KMS-11 (cell line): ENCODE measurements around the gene FILIP1.

Experiments used
- H2AFZ ChIP-seq: fragments of 200-600 bp; sonication (generic); 2 replicates; pipeline ENCODE4 v1.6.1; 2016; ENCODE audit warnings: antibody characterized with exemption, mixed run types, low read depth
- H3K27ac ChIP-seq: fragments of 200-600 bp; sonication (generic); 2 replicates; pipeline ENCODE4 v1.6.1; 2016; ENCODE audit warnings: mild to moderate bottlenecking, mixed run types
- H3K27me3 ChIP-seq: fragments of 200-600 bp; sonication (generic); 2 replicates; pipeline ENCODE4 v1.6.1; 2017; ENCODE audit warnings: mild to moderate bottlenecking, low read depth, mixed run types, moderate library complexity; ENCODE audit not compliant: insufficient read depth
- H3K36me3 ChIP-seq: fragments of 200-600 bp; sonication (generic); 2 replicates; pipeline ENCODE4 v1.6.1; 2017; ENCODE audit warnings: mild to moderate bottlenecking, mixed run types; ENCODE audit not compliant: insufficient read depth
- H3K4me1 ChIP-seq: fragments of 200-600 bp; sonication (generic); 2 replicates; pipeline ENCODE4 v1.6.1; 2016; ENCODE audit warnings: mild to moderate bottlenecking, low read depth, mixed run types; ENCODE audit not compliant: poor library complexity, severe bottlenecking
- H3K4me2 ChIP-seq: fragments of 200-600 bp; sonication (generic); 2 replicates; pipeline ENCODE4 v1.7.0; 2016; ENCODE audit warnings: mild to moderate bottlenecking, mixed run types
- H3K4me3 ChIP-seq: fragments of 200-600 bp; sonication (generic); IDR thresholded peaks from 2 replicates; pipeline ENCODE4 v1.6.1; 2017; ENCODE audit warnings: low read depth, low read length, mixed read lengths; ENCODE audit not compliant: insufficient read depth
- H3K79me2 ChIP-seq: fragments of 200-600 bp; sonication (generic); 2 replicates; pipeline ENCODE4 v1.6.1; 2016; ENCODE audit warnings: low read depth, mixed run types; ENCODE audit not compliant: insufficient read depth
- H3K9ac ChIP-seq: fragments of 200-600 bp; sonication (generic); 2 replicates; pipeline ENCODE4 v1.6.1; 2016; ENCODE audit warnings: mild to moderate bottlenecking, mixed run types
- H4K20me1 ChIP-seq: fragments of 200-600 bp; sonication (generic); 2 replicates; pipeline ENCODE4 v1.6.1; 2016; ENCODE audit warnings: mild to moderate bottlenecking, mixed run types; ENCODE audit not compliant: insufficient read depth
- CTCF ChIP-seq: fragments of 200-600 bp; sonication (generic); conservative IDR thresholded peaks from 2 replicates; pipeline ENCODE4 v1.6.1; 2017; ENCODE audit warnings: low read depth, mild to moderate bottlenecking, antibody characterized with exemption, low read length, moderate library complexity, mixed read lengths

The FILIP1 gene

GRCh38 chr6:75431379-75431778 lies 62.2 kb downstream of the FILIP1 start:
- H3K4me1 ChIP-seq: peaks cover 4% of the 10 kb centered on the region
- no peak overlapping the region for H2AFZ ChIP-seq
- no peak for TF ChIP-seq CTCF
- H3K27me3 ChIP-seq: no peaks in the 10 kb centered on the region
- no peak overlapping the region for H3K4me3 ChIP-seq
- no peak overlapping the region for H3K27ac ChIP-seq
- no peaks in the 10 kb centered on the region for H4K20me1 ChIP-seq
- no peaks in the 10 kb centered on the region for H3K36me3 ChIP-seq
- H3K4me2 ChIP-seq: no peak overlapping the region
- H3K9ac ChIP-seq: no peak overlapping the region
- H3K79me2 ChIP-seq: no peaks in the 10 kb centered on the region

GRCh38 chr6:75430631-75431325 lies 62.8 kb downstream of the FILIP1 start:
- Histone ChIP-seq H3K27me3 (no peaks in the 10 kb centered on the region), H3K27ac (no peak overlapping the region), H2AFZ (no peak overlapping the region), H3K4me3 (no peak overlapping the region), H4K20me1 (no peaks in the 10 kb centered on the region), H3K36me3 (no peaks in the 10 kb centered on the region), H3K4me1 (peaks cover 4% of the 10 kb centered on the region), H3K9ac (no peak overlapping the region), H3K4me2 (no peak overlapping the region), H3K79me2 (no peaks in the 10 kb centered on the region)
- TF ChIP-seq CTCF: no peak

GRCh38 chr6:75429061-75429703 lies 64.4 kb downstream of the FILIP1 start:
- H3K4me3 ChIP-seq: no peak overlapping the region
- H3K9ac ChIP-seq: no peak overlapping the region
- H3K79me2 ChIP-seq: no peaks in the 10 kb centered on the region
- no peak overlapping the region for H3K4me2 ChIP-seq
- H4K20me1 ChIP-seq: no peaks in the 10 kb centered on the region
- peaks cover 4% of the 10 kb centered on the region for H3K4me1 ChIP-seq
- TF ChIP-seq CTCF: no peak
- H3K36me3 ChIP-seq: no peaks in the 10 kb centered on the region
- H3K27me3 ChIP-seq: no peaks in the 10 kb centered on the region
- H2AFZ ChIP-seq: no peak overlapping the region
- H3K27ac ChIP-seq: no peak overlapping the region

GRCh38 chr6:75428204-75428603 lies 65.4 kb downstream of the FILIP1 start:
- H3K4me2 ChIP-seq: no peak overlapping the region
- H3K36me3 ChIP-seq: no peaks in the 10 kb centered on the region
- no peak for TF ChIP-seq CTCF
- no peak overlapping the region for H2AFZ ChIP-seq
- no peaks in the 10 kb centered on the region for H4K20me1 ChIP-seq
- H3K27me3 ChIP-seq: no peaks in the 10 kb centered on the region
- H3K4me3 ChIP-seq: no peak overlapping the region
- H3K79me2 ChIP-seq: no peaks in the 10 kb centered on the region
- no peak overlapping the region for H3K9ac ChIP-seq
- H3K27ac ChIP-seq: no peak overlapping the region
- H3K4me1 ChIP-seq: peaks cover 4% of the 10 kb centered on the region
